Gastroesophageal sphincter (tissue), 3 donors: ENCODE data around the gene PCED1B.

Experiments used
- EP300 ChIP-seq: sonication (generic); formaldehyde crosslinking; IDR thresholded peaks from one replicate; pipeline ENCODE4 v1.6.1; 2017; ENCODE audit warnings: antibody characterized with exemption, mild to moderate bottlenecking
- POLR2A ChIP-seq, 2 donors: fragments of 450-650 bp; IDR thresholded peaks; one replicate each; pipeline ENCODE4 v1.6.1; 2017; ENCODE audit warnings: antibody characterized with exemption in 2 of 2, mild to moderate bottlenecking in 2 of 2, moderate library complexity in 1 of 2
- TF ChIP-seq, protein P1 (sequence below), 4 experiments: fragments of 200-600 bp in 2 of 4; fragments of 450-650 bp in 2 of 4; sonication (generic) in 1 of 4; IDR thresholded peaks; one replicate each; pipeline ENCODE4 v1.5.1; 2017 to 2019; ENCODE audit warnings: antibody characterized with exemption in 4 of 4, mild to moderate bottlenecking in 2 of 4, moderate library complexity in 2 of 4

DNA sequence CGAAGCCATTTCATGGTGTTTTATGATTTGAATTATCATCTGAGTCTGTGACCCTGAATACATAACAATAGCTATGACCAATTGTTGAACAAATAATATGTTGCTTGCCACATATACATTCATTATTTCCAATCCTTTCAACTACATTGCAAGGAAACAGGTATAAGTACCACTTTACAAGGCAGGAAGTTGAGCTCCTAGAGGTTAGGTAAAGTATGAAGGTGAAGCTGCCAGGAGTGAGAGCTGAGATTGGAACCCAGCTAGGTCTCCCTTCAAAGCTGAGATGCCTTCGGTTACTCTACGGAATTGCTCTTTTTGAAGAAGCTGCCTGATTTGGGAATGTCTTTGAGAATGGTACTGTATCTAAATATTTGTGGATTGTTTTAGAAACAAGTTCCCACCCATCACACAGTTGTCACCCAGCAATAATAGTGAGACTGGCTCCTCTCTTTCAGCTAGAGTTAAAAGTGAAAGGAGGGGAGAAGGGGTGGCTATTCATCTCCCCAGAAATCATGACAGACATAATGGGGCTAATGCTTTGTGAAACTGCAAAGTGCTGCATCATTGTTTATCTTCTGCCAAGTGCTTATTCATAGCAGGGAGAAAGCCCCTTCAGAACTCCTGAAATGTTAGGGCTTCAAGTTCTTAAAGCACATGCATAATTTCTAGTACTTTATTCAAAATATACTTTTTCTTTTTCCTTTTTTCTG, 76.2 kb downstream of the PCED1B start:
- TF ChIP-seq POLR2A (IDR thresholded peaks at IDR 0.05) (no peak), EP300 (no peak)
- TF ChIP-seq, protein P1, sequence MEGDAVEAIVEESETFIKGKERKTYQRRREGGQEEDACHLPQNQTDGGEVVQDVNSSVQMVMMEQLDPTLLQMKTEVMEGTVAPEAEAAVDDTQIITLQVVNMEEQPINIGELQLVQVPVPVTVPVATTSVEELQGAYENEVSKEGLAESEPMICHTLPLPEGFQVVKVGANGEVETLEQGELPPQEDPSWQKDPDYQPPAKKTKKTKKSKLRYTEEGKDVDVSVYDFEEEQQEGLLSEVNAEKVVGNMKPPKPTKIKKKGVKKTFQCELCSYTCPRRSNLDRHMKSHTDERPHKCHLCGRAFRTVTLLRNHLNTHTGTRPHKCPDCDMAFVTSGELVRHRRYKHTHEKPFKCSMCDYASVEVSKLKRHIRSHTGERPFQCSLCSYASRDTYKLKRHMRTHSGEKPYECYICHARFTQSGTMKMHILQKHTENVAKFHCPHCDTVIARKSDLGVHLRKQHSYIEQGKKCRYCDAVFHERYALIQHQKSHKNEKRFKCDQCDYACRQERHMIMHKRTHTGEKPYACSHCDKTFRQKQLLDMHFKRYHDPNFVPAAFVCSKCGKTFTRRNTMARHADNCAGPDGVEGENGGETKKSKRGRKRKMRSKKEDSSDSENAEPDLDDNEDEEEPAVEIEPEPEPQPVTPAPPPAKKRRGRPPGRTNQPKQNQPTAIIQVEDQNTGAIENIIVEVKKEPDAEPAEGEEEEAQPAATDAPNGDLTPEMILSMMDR (IDR thresholded peaks at IDR 0.05): no peak
